Measurements from ENCODE around the gene ALDOA.

Gene ALDOA

DNA sequence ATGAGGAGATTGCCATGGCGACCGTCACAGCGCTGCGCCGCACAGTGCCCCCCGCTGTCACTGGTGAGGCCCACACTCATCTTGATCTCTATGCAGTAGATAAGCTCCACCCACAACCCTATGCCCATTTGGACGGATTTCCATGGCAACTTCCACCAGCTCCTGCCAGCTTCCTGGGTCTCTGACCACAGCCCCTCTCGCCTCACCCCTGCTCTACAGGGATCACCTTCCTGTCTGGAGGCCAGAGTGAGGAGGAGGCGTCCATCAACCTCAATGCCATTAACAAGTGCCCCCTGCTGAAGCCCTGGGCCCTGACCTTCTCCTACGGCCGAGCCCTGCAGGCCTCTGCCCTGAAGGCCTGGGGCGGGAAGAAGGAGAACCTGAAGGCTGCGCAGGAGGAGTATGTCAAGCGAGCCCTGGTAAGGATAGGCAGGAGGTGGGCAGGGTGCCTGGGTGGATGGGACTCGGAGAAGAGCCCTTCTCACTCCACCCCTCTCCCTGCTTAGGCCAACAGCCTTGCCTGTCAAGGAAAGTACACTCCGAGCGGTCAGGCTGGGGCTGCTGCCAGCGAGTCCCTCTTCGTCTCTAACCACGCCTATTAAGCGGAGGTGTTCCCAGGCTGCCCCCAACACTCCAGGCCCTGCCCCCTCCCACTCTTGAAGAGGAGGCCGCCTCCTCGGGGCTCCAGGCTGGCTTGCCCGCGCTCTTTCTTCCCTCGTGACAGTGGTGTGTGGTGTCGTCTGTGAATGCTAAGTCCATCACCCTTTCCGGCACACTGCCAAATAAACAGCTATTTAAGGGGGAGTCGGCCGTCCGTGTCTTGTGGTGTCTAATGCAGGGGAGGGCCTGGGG is 4.3 kb downstream of the ALDOA start:
- DNase-seq (ENCODE audit: low read depth in 3 of 3): no peak

- DNase-seq (ENCODE audit: low read depth in 3 of 3): no peak
Measured at GRCh38 chr16:30070490-30070889, 4.9 kb downstream of the ALDOA start.

DNA sequence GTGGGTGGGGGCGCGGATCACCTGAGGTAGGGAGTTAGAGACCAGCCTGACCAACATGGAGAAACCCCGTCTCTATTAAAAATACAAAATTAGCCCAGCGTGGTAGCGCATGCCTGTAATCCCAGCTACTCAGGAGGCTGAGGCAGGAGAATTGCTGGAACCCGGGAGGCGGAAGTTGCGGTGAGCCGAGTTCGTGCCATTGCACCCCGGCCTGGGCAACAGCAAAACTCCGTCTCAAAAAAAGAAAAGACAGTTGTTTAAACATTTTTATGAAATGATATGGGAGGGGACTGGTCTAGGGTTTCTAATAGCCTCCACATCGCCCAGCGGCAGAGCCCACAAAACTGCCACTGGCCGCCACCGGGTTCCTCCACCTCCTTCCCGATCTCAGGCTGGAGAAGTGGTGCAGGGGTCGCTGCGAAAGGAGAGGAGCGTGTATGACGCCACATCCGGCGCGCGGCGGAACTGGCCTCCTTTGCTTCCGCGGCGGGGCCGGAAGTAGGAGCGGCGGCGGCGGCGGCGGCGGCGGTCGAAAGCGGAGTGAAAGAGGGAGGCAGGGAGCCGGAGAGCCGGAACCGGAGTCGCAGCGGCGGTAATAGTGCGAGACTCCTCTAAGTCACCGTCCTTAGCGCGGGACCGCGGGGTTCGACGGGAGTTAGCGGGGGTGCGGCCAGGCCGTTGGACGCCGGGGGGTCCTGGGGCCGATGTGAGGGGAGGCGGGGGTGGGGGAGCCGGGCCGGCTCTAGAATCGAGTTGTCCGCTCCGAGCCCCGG is 10.1 kb downstream of the ALDOA start, which contains the start of gene PPP4C:
TSS of gene PPP4C (plus strand) at position 492 of the 773 bp plus-strand sequence. CDS start 384 bp downstream, outside the sequence.
- DNase-seq (ENCODE audit: low read depth in 3 of 3): peak; percentile 80 to 91 (median 82)

- no peak for DNase-seq (ENCODE audit: low read depth in 3 of 3)
Measured at GRCh38 chr16:30076276-30076791, 10.8 kb downstream of the ALDOA start.

- DNase-seq (ENCODE audit: low read depth in 3 of 3): no peak
Measured at GRCh38 chr16:30077656-30078055, 12.1 kb downstream of the ALDOA start.

DNA sequence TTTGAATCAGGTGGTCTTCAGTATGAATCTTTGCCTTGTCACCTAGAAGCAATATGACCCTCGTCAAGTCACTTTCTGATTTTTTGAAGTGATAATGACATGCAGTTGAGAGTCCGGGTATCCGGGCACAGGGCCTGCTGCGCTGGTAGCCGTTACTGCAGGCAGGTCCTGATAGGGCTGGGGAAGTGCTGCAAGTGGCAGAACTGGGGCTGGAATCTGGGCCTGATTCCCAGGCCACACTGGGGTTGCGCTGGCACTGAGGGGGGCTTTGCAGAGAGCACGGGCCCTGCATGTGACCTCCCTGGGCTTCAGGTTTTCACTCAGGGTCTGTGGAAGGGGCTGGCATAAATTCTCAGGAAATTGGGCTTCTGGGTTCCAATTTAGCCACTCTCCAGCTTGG is 13.2 kb downstream of the ALDOA start:
- DNase-seq (ENCODE audit: low read depth in 3 of 3): no peak

- no peak for DNase-seq (ENCODE audit: low read depth in 3 of 3)
Measured at GRCh38 chr16:30079480-30079879, 13.9 kb downstream of the ALDOA start.

- DNase-seq (ENCODE audit: low read depth in 3 of 3): no peak
Measured at GRCh38 chr16:30082545-30083090, 17.1 kb downstream of the ALDOA start.

- no peak for DNase-seq (ENCODE audit: low read depth in 3 of 3)
Measured at GRCh38 chr16:30083216-30084055, 17.9 kb downstream of the ALDOA start.

DNA sequence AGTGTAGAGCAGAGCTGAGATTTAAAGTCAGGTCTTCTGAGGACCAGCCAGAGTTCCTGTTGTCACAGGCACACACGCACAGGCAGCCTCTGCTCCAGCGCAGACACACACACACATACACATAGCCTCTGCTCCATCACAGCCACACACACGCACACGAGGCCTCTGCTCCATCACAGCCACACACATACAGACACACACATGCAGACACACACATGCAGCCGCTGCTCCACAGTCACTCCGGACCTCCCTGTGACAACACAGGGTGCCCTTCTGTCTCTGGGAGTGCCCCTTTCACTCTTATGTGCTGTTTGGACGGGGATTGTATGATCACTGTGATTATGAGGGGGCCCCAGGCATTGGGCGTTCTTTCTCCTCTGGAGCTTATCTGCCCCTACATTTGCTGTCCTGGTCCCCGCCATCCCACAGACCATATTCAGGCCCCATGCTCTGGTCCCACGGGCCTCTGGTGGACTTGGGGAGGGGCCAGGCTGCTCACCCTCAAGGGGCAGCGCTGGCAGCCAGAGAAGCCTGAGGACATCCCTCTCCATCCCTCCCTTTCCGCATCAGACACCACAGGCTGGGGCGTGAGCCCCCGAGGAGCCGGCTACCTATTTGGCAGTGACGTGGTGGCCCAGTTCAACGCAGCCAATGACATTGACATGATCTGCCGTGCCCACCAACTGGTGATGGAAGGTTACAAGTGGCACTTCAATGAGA is 18.7 kb downstream of the ALDOA start:
- no peak for DNase-seq (ENCODE audit: low read depth in 3 of 3)

DNA sequence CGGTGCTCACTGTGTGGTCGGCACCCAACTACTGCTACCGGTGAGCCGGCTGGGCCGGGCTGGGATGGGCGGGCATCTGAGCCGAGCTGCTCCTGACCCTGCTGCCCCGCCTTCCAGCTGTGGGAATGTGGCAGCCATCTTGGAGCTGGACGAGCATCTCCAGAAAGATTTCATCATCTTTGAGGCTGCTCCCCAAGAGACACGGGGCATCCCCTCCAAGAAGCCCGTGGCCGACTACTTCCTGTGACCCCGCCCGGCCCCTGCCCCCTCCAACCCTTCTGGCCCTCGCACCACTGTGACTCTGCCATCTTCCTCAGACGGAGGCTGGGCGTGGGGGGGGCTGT is 19.2 kb downstream of the ALDOA start:
- no peak for DNase-seq (ENCODE audit: low read depth in 3 of 3)

GRCh38 chr16:30085247-30085646 is 19.7 kb downstream of the ALDOA start:
- no peak for DNase-seq (ENCODE audit: low read depth in 3 of 3)

DNA sequence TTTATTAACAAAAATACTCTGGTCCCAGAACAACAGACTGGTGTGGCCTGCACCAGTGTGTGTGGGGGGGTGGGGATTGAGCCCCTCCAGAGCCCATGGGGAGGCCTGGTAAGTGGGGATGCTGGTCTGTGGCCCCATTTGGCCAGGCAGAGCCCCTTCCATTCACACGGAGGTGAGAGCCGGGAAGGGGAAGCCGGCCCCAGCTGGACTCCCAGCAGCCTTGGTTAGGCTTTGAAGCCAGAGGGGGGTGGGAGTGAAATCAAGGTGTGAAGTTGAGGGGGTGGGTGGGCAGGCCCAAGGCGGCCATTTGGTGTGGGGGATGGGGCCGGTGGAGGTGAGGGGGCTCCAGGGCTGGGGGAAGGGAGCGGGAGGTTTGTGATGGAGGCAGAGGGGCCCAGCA is 20.3 kb downstream of the ALDOA start:
- no peak for DNase-seq (ENCODE audit: low read depth in 3 of 3)

DNA sequence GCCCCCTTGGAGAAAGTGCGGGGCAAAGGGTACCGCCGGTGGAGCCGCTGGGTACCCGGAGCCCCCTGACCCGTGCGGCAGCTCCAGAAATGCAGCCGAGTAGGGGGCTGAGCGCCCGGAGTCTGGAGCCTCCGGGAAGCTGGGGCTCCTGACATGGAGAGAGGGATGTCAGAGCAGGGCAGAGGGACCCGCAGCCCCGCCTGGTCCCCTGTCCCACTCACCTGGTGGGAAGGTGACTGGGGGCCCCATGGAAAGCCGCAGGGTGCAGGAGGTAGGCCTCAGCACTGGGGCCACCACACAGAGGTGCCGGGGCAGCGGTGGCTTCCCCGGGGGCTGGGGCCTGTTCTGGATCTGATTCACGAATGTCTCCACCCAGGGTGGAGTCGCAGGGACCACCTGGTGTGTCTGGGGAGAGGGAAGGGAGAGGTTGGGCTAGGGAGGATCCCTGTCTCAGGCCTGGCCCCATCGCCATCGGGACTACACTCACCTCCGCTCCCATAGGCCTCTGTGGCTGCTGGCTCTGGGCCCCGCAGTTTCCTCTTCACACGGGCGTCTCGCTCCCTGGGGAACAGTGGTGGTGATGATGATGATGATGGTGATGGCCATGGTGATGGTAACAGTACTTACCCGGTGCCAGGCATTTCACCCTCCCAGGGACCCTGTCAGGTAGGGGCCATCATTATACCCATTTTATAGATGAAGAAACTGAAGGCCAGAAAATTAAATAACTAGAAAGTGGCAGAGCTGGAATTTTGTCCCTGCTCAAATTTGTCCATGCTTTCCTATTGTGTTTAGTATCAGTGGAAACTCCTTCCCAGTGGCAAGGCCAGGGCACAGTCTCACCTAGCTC is 21.0 kb downstream of the ALDOA start:
- no peak for DNase-seq (ENCODE audit: low read depth in 3 of 3)

GRCh38 chr16:30087181-30087898 is 21.8 kb downstream of the ALDOA start:
- no peak for DNase-seq (ENCODE audit: low read depth in 3 of 3)

DNA sequence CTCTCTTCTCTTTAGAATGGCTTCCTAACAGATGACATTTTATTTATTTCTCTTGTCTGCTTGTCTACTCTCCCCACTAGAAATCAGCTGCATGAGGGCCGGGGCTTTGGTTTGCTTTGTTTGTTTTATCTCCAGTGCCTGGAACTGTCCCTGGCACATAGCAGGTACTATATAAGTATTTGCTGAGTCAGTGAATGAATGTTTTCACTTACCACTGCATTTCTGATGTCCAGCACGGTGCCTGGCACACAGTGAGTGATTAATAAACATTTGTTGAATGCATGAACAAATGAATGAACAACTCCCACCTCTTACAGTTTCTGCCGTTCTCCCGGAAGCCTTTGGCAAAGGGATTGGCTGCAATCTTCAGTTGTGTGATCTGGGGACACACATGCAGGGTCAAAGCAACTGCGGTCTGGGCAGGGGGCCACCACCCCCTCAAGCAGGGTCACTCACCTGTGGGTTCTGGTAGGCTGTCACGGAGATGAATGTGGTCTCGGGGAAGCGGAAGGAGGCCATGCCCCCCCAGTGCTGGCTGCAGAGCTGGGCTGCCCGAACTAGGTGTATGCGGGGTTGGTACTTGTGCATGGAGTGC is 22.8 kb downstream of the ALDOA start:
- DNase-seq (ENCODE audit: low read depth in 3 of 3): no peak

- DNase-seq (ENCODE audit: low read depth in 3 of 3): no peak
Measured at GRCh38 chr16:30088832-30089624, 23.5 kb downstream of the ALDOA start.
